ENCODE results near the gene SIGLEC8. TPM values are rescaled to one million over a fixed set of nuclear protein-coding genes. Genes with fewer than 3 reads are reported as not detected.

Gene SIGLEC8
- total RNA-seq, 1 experiment from 2014 or later = not detected

- no peak overlapping the region for H3K27ac Mint-ChIP-seq
- ATAC-seq = no peak
- H3K36me3 Mint-ChIP-seq = no peaks in the 10 kb centered on the region
Measured at GRCh38 chr19:51462276-51462675, 4.0 kb upstream of the SIGLEC8 start.

DNA sequence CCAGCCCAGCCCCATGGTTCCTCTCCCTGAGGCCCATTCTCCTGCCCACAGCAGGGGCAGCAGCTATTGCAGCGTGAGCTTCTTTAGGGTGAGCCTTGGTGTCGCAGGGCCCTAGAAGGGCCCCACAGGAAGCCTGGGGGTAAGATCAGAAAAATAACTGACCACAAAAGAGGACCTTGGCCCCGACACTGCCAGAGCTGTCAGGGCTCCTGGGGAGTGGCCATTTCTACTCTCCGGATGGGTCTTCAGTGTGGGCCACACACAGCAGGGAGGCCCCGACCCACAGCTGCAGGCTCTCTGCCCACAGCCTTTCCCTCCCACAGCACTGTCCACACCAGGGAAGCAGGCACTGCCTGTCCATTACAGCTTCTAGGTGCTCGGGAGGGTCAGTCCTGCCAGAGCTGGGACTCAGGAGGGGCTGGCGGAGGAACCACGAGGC is 3.5 kb upstream of the SIGLEC8 start:
- Mint-ChIP-seq H3K9me3 (peaks cover 4% of the 10 kb centered on the region; the same call in 1 of the 2 replicates), H3K4me1 (0 out of 2 replicates have a peak, but pooled peaks cover 2% of the 10 kb centered on the region), H3K4me3 (no peak overlapping the region), H3K27ac (no peak overlapping the region), H3K27me3 (ENCODE audit: low read depth) (peaks cover 42% of the 10 kb centered on the region), H3K36me3 (no peaks in the 10 kb centered on the region)
- ATAC-seq (no peak), DNase-seq (ENCODE audit: low spot score) (no peak)
- CTCF ChIA-PET = interaction anchor here (1.3 to 1.7 kb wide), 3 partner anchors 23 to 195 kb away, joined by 5 to 8 read pairs (median 8); no protein-coding TSS in a partner anchor
- POLR2A ChIA-PET = no interaction called here
- TF ChIP-seq, protein P1, sequence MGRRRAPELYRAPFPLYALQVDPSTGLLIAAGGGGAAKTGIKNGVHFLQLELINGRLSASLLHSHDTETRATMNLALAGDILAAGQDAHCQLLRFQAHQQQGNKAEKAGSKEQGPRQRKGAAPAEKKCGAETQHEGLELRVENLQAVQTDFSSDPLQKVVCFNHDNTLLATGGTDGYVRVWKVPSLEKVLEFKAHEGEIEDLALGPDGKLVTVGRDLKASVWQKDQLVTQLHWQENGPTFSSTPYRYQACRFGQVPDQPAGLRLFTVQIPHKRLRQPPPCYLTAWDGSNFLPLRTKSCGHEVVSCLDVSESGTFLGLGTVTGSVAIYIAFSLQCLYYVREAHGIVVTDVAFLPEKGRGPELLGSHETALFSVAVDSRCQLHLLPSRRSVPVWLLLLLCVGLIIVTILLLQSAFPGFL (CRISPR knock-in tag; IDR thresholded peaks at IDR 0.05; ENCODE audit: borderline replicate concordance) = no peak
- TF ChIP-seq FOXP4 (CRISPR knock-in tag; IDR thresholded peaks at IDR 0.05) (no peak), GTF2I (CRISPR knock-in tag; conservative IDR thresholded peaks at IDR 0.05) (no peak), USF1 (CRISPR knock-in tag; IDR thresholded peaks at IDR 0.05) (no peak), PRRX2 (CRISPR knock-in tag; IDR thresholded peaks at IDR 0.05) (no peak), ZBTB43 (CRISPR knock-in tag; IDR thresholded peaks at IDR 0.05) (no peak), EMX1 (CRISPR knock-in tag; IDR thresholded peaks at IDR 0.05) (no peak), MXD4 (CRISPR knock-in tag; IDR thresholded peaks at IDR 0.05; ENCODE audit: borderline replicate concordance) (no peak), ZNF121 (CRISPR knock-in tag; IDR thresholded peaks at IDR 0.05) (no peak), NR3C1 (CRISPR knock-in tag; conservative IDR thresholded peaks at IDR 0.05; ENCODE audit: low read depth) (no peak), ZNF263 (CRISPR knock-in tag; IDR thresholded peaks at IDR 0.05; ENCODE audit: low read depth) (no peak), MYBL2 (CRISPR knock-in tag; IDR thresholded peaks at IDR 0.05) (no peak), ESRRA (CRISPR knock-in tag; IDR thresholded peaks at IDR 0.05; ENCODE audit: borderline replicate concordance) (no peak), NR2C2 (CRISPR knock-in tag; IDR thresholded peaks at IDR 0.05) (no peak)

More at GRCh38 chr19:51462276-51462675, 4.0 kb upstream of the SIGLEC8 start:
- no peak overlapping the region for H3K4me3 Mint-ChIP-seq
- peaks cover 43% of the 10 kb centered on the region for H3K27me3 Mint-ChIP-seq (ENCODE audit: low read depth)
- peaks cover 4% of the 10 kb centered on the region; the same call in 1 of the 2 replicates for H3K9me3 Mint-ChIP-seq
- ChIA-PET CTCF (interaction anchor here (1.0 to 1.7 kb wide), 2 partner anchors 41 to 195 kb away, joined by 6 to 8 read pairs; no protein-coding TSS in a partner anchor), POLR2A (no interaction called here)
- no peak for DNase-seq (ENCODE audit: low spot score)
- no peak for TF ChIP-seq AR (CRISPR knock-in tag; IDR thresholded peaks at IDR 0.05)
- no peak for TF ChIP-seq ZNF121 (CRISPR knock-in tag; IDR thresholded peaks at IDR 0.05)
- TF ChIP-seq, protein P2, sequence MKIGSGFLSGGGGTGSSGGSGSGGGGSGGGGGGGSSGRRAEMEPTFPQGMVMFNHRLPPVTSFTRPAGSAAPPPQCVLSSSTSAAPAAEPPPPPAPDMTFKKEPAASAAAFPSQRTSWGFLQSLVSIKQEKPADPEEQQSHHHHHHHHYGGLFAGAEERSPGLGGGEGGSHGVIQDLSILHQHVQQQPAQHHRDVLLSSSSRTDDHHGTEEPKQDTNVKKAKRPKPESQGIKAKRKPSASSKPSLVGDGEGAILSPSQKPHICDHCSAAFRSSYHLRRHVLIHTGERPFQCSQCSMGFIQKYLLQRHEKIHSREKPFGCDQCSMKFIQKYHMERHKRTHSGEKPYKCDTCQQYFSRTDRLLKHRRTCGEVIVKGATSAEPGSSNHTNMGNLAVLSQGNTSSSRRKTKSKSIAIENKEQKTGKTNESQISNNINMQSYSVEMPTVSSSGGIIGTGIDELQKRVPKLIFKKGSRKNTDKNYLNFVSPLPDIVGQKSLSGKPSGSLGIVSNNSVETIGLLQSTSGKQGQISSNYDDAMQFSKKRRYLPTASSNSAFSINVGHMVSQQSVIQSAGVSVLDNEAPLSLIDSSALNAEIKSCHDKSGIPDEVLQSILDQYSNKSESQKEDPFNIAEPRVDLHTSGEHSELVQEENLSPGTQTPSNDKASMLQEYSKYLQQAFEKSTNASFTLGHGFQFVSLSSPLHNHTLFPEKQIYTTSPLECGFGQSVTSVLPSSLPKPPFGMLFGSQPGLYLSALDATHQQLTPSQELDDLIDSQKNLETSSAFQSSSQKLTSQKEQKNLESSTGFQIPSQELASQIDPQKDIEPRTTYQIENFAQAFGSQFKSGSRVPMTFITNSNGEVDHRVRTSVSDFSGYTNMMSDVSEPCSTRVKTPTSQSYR (CRISPR knock-in tag; IDR thresholded peaks at IDR 0.05) = no peak
- no peak for TF ChIP-seq NR1H2 (CRISPR knock-in tag; IDR thresholded peaks at IDR 0.05)
- TF ChIP-seq CDX4 (CRISPR knock-in tag; IDR thresholded peaks at IDR 0.05; ENCODE audit: borderline replicate concordance) = no peak
- TF ChIP-seq SMAD4 (CRISPR knock-in tag; IDR thresholded peaks at IDR 0.05) = no peak
- no peak for TF ChIP-seq MYBL2 (CRISPR knock-in tag; IDR thresholded peaks at IDR 0.05)
- TF ChIP-seq FOXP1 (CRISPR knock-in tag; IDR thresholded peaks at IDR 0.05; ENCODE audit: borderline replicate concordance) = no peak
- TF ChIP-seq JUN (CRISPR knock-in tag; IDR thresholded peaks at IDR 0.05) = no peak
- H3K4me1 Mint-ChIP-seq = 0 out of 2 replicates have a peak, but pooled peaks cover 2% of the 10 kb centered on the region

Measured in WTC11 (cell line).